ENCODE measurements around the gene PVR.
A peak's percentile ranks its signal among the peaks of the same experiment; 100 is the strongest.
"Not testable (repeated sequence)": the region's sequence is repeated elsewhere in the genome, so short reads cannot be mapped to it uniquely, and the experiment has no call there.

PVR gene

GRCh38 chr19:44677019-44677811 lies 33.5 kb downstream of the PVR start:
- DNase-seq = peak; percentile 62

- no peak for DNase-seq
Observed at GRCh38 chr19:44680536-44680935, 36.8 kb downstream of the PVR start.

- DNase-seq = no peak
Observed at GRCh38 chr19:44681992-44682790, 38.5 kb downstream of the PVR start.

DNA sequence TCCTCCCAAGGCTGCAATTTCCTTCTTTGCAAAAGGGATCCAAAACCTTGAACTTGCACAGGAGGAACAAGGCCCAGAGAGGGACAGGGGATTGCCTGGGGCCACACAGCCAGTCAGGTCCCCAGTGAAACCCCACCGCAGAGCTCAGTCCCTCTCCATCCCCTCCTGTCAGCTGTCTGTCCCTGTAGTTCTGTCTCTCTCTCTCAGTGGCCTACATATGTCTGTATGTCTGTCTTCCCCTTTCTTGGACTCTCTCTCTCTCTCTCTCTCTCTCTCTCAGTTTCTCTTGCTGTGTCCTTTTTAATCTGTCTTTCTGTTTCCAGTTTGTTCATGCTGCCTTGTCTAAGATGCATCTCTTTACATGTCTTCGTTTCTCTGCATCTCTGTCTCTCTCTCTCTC lies 39.1 kb downstream of the PVR start:
- DNase-seq = peak; percentile 30

DNA sequence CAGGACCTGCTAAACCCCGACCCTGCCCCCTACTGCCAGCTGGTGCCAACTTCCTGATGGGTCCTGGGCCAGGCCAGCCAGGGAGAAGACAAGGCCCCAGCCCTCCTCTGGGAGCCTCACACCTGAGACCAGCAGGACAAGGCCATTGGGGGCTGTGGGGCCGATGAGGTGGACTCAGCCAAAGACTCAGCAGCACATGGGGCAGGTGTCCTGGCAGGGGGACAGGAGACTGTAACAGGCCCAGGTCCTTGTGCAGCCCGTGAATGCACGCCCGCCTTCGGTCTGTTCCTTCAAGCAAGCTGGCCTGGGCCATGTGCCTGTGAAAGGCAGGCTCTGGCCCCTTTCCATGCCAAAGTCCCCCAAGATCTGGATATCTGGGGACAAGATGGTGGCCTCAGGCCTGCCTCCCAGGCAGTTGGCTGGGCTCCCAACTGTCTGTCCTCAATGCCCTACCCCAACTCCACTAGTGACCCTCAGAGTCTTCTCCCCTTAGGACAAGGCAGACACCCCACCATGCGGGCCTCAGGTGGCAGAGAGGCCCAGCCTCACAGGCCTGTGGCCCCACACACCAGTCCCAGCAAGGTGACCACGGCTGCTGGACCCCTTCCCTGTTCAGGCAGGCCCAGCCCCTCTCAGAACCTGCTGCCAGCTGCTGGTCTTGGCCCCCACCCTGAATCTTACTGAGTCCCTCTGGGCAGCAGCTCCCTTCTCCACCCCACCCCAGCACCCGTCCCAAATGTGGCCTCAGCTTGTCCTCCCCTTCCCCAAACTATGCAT lies 39.9 kb downstream of the PVR start:
- DNase-seq = no peak

- DNase-seq = not testable (repeated sequence)
Observed at GRCh38 chr19:44684396-44684795, 40.7 kb downstream of the PVR start.

- DNase-seq = peak; percentile 48
Observed at GRCh38 chr19:44684892-44685863, 41.5 kb downstream of the PVR start.

DNA sequence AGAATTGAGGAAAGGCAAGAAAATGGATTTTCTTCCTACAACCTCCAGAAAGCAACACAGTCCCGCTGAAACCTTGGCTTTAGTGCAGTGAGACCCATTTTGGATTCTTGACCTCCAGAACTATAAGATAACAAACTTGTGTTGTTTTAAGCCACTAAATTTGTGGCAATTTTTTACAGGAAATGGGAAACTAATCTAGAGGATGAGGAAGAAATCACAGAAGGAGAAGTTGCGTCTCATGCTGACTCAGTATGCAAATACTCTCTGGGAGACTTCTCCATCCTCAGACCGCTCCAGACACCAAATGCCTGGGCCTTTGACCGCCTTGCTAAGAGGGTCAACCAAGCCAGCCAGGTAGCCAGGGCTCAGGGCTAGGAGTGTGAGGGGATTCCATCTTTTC lies 42.2 kb downstream of the PVR start:
- peak; percentile 78 for DNase-seq

DNA sequence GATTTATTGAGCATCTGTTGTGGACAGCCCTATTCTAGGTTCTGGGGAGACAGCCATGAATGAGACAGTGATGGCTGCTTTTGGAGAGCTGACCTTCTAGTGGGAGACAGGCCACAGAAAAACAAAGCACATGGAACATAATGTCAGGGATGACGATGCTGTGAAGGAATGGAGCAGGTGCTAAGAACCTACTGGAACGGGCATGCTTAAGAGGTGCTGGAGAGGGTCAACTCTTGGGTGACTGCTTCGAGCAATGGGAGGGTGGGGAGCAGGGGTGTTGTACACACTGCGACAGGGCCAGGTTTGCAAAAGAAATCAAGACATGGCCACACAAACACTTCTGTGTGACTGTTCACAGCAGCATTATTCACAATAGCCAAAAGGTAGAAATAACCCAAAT lies 43.2 kb downstream of the PVR start:
- DNase-seq = no peak

- DNase-seq = peak; percentile 74
Observed at GRCh38 chr19:44687888-44688287, 44.2 kb downstream of the PVR start.

DNA sequence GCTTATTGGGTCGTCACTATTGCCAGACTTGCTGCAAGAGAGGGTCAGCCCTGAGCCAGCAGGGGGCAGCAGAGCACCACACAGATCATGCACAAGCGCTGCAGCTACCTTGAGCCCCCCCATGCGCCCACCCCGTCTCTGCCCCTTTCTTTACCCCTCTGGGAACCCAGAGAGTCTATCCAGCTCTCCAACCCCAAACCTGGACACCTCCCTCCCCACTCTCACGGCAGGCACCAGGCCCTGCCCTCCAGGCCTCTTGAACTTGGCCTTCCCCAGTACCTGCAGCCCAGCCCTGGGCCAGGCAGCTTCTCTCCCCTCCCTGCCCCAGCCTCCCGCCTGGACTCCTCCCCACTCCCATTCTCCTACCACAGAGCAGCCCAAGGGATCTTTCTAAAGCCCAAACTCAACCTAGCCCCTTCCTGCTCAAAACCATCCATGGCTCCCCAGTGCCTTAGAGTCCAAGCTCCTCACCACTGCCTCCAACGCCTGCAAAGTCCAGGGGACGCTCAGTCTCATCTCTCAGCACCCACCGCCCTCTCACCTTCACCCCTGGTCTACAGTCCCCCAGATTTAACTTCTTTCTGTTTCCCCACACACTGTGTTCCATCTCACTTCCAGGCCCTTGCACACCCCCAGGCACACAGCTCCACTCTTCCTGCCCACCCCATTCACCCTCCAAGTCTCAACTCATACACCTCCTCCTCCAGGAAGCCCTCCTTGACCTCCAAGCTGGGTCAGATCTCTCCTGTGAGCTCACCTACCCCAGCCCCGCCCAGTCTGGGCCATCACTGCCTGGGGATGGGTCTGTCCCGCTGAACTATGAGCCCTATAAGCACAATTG lies 45.8 kb downstream of the PVR start:
- DNase-seq = peak; percentile 57

DNA sequence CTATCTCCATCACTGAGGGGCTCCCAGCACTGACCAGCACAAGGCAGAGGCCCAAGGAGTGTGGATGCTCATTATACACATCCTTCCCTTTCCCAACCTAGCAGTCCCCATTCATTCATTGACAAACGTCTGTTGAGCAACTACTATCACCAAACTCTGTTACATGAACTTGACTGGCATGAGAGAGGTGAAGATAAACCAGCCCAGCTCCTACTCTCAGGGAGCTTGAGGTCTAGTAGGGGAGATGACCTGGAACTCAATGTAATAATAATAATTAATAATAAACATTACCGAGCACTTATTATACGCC lies 46.4 kb downstream of the PVR start:
- DNase-seq = no peak

DNA sequence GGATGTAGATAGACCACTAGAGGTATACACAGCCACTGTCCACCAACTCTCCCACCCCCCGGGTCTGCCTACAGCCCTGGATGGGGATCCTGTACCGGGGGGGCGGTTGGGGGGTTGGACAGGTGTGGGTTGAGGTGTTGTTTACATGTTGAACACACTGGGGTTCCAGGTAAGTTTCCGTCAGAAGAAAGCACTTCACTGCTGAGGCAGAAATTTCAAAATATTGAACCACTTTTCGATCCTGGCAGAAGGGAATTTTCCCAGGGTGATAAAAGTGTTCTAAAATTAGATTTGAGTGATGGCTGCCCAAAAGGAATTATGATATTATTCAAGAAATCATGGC lies 48.6 kb downstream of the PVR start:
- DNase-seq = no peak

- DNase-seq = no peak
Observed at GRCh38 chr19:44694184-44694579, 50.5 kb downstream of the PVR start.

GRCh38 chr19:44696939-44697669 lies 53.4 kb downstream of the PVR start:
- no peak for DNase-seq

- no peak for DNase-seq
Observed at GRCh38 chr19:44697670-44698034, 53.9 kb downstream of the PVR start.

DNA sequence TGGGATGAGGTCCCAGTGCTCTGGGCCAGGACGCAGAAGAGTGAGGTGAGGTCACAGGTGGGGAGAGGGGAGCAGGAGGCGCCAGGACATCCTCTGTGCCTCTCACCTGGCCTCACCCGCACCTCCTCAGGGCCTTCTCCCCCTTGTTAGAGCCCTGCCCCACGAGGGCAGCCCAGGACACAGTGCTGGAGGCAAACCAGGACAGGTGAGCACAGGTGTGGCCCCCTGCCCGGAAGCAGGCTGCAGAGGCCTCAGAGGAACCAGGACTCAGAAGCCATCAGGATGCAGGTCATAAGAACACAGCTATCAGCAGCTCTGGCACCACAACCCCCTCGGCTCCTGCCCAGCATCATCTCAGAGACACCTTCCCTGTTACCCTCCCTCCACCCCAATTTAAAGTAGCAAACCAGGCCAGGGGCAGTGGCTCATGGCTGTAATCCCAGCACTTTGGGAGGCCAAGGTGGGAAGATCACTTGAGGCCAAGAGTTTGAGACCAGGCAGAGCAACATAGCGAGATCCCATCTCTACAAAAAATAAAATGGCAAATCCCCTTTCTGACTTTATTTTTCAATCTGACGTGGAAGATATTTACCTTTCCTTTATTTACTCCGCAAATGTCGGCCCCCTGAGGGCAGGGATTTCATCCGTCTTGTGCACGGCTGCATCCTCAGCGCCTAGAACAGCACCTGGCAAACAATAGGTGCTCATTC lies 54.9 kb downstream of the PVR start, which contains the start of gene CEACAM16:
Gene CEACAM16, plus strand, starts transcription at position 660 of the 710 bp plus-strand sequence. CDS start 2,306 bp downstream, outside the sequence.
- no peak for DNase-seq

DNA sequence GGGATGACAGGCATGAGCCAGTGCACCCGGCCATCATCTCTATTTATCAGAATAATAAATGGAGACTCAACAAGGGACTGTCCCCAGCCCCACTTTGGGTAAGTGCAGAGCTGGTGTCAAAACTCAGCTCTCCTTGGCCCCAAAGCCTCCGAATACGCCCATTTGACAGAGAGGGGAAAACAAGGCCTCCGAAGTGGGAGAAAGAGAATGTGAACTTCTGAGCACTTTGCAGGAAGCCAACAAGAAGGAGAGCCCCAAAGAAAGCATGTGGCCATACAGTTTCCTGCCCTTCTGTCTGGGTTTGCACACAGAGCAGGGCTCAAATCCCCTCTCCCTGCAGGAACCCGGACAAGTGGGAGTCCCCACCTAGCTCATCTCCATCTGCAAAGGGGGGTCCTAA lies 56.8 kb downstream of the PVR start:
- no peak for DNase-seq

- DNase-seq = no peak
Observed at GRCh38 chr19:44701228-44701627, 57.5 kb downstream of the PVR start.

DNA sequence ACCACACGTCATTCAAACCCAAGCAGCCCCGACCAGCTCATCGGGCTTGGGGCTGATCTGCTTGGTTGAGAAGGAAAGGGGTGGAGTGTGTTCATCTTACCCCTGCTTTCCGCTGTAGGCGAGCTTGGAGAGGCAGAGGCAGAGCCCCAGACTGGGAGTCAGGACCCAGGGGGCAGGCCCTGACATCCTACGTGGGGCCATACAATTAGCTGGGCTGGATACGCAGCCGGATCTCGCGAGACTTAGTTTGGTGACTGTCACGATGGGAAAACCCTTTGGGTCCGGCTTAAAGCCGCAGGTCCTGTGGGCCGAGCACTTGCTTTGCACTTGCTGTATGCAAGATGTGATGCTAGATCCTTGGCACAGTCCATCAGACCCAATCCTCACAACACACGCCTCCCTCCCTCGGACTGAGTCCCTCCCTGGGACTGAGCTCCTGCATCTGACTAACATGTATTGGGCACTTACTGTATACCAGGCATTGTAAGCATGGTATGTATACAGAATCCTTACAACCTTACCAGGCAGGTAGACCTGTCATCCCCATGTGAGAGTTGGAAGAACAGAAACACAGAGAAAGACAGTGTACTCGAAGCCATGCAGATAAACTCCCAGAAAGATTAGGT lies 59.0 kb downstream of the PVR start:
- DNase-seq = no peak

Data from MV-4-11 (cell line).